HT1080 (cell line): ENCODE measurements around the gene FA2H. TPM values are rescaled to one million over a fixed set of nuclear protein-coding genes. Genes with fewer than 3 reads are reported as not detected.
A peak's percentile ranks its signal among the peaks of the same experiment; 100 is the strongest.

Experiments used
- DNase-seq: peaks from one replicate; pipeline ENCODE4 v3.0.0-alpha.2; 2015; ENCODE audit warnings: low read depth
- total RNA-seq: library from RNA; depleted of rRNA; stranded (reverse); fragments of >200 nt; shearing (Covaris generic); gene quantifications from 2 replicates; pipeline ENCODE4 v1.2.3, GENCODE V29; 2014

FA2H gene
- total RNA-seq, 1 experiment from 2014 or later = 0.14 TPM

DNA sequence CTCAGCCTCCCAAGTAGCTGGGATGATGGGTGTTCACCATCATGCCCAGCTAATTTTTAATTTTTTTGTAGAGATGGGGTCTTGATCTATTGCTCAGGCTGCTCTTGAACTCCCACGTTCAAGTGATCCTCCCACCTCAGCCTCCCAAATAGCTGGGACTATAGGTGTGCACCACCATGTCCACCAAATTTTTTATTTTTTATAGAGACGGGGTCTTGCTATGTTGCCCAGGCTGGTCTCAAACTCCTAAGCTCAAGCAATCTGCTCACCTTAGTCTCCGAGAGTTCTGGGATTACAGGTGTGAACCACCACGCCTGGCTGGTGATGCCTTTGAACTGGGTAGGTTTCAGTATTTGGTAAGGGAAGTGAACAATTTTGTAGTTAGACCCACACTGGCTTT, 30.1 kb downstream of the FA2H start:
- no peak for DNase-seq

DNA sequence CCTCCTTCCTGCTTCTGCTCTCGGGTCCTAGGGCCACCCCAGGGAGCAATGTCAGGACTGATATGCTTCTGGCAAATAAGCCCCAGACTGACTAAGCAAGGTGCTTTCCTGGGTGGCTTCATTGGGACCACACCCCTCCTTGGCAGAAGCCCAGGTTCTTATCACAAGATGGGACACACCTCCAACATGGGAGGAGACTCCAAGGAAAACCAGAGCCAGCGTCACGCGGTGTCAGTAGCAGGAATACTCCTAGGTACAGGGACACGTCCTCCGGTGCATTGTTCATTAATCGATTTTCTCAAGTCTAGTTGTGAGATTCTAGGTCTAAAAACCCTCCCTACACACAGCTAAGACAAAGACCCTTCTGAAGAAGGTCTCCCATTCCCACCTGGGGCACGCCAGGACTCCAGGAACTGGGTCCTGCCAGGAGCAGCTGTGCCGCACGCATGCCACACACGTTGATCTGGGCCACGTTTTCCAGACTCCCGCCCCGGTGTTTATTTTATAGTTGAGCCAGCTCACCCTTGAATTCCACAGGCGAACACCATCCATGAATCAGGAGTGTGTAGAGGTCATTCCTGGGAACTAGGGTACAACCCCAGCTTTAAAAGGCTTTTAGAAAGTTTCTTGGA, 30.8 kb downstream of the FA2H start:
- peak; percentile 89 for DNase-seq

DNA sequence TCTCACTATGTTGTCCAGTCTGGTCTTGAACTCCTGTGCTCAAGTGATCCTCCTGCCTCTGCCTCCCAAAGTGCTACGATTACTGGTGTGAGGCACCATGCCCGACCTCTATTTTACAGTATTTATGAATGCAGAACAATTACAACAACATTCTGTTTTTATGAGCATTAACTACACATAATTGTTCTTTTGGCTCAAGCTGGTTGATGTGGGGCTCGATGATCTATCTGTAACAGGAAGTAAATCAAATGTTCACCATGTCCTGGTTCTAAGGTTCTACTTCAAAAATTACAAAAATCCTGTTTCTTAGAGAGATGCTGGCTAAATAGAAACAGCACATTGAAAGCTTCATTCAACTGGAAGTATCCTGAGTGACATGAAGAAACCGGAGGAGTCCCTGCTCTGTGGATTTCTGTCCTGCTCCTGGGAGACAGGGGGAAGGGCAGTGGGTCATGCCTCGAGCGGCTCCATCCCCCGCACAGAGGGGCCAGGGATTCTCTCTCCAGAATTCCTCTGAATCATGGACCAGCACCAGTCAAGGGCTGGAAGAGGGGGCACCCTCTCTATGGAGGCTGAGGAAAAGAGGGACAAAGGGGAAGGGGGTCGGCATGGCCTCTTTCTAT, 31.5 kb downstream of the FA2H start:
- DNase-seq = no peak

DNA sequence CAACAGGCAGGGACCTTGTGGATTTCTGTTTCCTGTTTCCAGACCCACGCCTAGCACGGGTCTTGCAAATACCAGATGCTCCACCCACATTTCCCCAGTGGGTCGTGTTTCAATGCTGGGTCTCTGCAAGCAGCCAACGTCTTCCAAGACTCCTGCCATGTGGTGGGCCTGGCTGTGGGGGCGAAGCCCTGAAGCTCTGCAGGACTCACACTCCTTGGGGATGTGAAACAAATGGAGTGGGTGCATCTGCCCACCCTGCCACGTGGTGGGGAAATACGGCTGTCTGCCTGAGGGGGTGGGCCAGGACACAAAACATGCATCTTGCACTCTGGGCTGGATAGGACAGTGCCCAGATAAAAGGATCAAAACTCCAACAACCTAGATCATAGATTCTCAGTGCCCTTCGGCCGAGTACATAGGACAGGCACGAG, 32.6 kb downstream of the FA2H start:
- DNase-seq = no peak

DNA sequence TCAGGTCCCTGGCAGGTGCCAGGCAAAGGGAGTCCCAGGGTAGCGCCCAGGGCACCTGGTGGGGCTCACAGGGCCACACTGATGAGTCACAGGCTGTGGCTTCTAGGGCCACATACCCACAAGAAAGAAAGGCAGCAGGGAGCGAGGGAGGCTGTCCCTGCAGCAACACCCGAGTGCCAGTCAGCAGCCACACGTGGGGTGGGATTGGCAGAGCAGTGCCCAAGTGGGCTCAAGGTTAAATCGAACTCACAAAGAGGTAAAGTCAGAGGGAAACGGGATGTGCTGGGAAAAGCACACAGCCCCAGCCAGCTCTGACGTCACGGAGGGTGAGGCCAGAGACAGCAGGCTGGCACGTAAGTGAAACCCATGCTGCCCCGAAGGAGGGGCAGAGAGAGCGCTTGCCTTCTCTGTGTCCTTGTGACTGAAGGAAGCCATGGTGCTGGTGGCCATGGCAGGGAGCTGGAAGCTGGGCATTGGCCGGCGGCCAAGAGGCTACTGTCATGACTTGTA, 33.8 kb downstream of the FA2H start:
- DNase-seq = peak; percentile 69

DNA sequence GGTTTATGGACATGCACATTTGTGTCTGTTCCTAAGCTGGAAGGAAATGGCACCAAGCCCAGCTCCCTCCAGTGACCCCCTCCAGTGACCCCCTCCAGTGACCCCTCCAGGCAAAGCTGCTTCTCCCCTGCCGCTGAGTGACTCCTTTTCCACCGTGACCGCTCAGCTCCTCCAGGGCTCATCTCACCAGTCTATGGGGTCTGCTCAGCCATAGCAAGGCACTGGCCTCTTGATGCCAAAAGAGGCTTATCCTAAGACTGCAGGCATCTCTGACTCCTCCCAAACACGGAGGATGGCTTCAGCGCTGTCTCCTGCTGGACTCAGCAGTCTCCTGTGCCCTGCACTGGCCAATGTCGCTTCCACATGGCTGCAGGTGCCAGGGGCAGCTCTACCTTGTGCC, 35.3 kb downstream of the FA2H start:
- DNase-seq = no peak

DNA sequence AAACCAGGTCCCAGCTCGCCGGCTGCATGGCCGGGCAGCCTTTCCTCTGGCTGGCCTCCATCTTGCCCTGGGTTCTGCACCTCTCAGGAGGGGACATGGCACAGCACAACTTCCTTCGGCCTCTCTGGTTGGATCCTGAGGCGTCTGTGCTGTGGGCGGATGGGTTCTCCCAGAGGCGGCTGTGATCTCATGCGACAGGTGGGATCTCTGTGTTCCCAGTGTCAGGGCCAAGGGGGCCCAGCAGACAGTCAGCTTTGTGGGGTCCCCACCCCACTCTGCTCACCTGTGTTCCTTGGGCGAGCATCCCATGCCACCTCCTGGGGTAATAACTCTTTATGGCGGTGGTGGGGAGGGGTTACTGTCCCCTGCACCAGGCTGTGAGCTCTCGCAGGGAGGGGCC, 35.8 kb downstream of the FA2H start:
- DNase-seq = no peak

DNA sequence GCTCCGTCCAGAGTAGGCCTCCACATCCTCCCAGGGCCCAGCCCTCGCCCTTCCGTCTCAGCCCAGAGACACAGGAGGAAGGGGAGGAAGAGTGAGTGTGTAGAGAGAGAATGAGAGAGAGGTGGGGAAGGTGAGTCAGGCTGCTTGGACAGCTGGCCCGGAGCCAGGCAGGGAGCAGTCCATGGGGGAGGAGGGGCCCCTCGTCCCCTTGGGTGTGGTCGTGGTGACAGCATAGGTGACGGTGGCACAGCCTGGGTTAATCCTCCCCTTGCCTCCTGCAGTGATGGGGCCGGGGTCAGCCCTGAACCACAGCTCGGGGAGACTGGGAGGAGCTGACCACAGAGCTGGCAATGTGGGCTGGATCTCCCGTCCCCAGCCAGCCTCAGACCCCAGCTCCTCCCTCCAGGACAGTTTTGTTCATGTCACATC, 36.5 kb downstream of the FA2H start:
- DNase-seq = peak; percentile 79

DNA sequence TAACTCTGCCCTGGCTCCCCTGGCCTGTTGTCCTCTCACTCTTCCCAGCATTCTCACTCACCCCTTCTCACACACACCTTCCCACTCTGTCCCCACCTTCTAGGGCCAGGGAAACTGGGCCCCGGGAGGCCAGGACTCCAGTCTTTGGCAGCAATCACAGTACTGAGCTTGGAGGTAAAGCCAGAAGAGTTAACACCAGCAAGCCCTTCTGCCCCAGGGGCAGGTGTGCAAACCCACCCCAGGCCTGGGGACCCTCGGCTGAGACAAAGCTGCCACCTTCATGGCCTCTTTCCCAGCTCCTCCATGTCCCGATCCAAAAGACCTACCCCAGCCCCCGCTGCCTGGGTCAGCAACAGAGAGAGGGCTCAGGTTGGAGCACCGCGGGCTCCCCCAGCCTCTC, 37.1 kb downstream of the FA2H start:
- DNase-seq = no peak

DNA sequence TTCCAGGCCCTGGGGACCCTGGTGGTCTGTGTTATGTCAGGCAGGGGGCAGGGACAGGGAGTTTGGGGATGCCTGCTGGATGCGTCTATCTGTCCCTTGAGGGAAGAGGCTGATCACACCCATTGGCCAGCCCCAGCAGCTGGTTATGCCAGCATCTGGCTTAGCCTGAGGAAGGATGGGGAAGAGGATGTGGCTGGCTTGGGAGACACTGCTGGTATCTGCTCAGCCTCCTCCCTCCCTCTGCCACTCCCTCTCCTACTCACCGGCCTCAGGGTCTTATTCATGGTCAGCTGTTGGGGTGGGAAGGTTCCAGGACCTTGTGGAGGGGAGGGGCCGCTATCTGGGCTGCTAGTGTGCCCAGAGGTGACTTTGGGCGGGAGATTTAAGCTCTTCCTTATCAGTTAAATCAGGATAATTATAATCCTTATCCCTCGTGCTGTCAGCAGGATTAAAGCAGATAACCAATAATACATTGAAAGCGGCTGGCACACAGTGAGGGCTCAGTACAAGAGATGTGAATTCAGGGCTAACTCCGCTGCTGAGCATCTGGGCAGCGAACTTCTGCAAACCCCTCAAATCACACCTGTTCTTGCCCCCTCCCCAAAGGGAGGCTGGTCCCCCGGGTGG, 38.0 kb downstream of the FA2H start:
- peak; percentile 31 for DNase-seq

DNA sequence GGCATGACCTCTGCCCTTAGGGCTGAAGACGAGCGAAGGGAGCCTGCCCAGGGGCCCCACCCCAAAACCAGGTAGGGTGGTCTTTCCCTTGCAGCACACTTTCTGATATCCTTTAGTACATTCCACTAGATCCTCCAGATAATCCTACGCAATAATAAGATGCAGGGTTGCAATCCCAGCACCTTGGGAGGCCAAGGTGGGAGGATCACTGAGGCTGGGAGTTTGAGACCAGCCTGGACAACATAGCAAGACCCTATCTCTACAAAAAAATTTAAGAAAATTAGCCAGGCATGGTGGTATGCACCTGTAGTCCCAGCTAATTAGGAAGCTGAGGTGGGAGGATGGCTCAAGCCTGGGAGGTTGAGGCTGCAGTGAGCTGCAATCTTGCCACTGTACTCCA, 39.1 kb downstream of the FA2H start:
- no peak for DNase-seq

DNA sequence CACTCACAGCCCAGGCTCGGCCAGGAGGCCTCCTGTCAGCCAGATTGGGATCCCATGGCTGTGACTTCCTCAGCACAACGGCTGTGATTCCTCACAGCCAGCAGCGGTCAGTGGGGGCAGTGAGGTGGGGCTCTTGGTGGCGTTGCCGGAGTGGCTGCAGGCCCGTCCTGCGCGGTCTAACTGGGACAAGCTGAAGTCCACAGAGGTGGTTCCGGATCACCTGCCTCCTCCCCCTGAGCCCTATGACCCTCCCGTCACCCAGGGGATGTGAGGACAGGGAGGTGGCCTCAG, 39.5 kb downstream of the FA2H start:
- DNase-seq = no peak

DNA sequence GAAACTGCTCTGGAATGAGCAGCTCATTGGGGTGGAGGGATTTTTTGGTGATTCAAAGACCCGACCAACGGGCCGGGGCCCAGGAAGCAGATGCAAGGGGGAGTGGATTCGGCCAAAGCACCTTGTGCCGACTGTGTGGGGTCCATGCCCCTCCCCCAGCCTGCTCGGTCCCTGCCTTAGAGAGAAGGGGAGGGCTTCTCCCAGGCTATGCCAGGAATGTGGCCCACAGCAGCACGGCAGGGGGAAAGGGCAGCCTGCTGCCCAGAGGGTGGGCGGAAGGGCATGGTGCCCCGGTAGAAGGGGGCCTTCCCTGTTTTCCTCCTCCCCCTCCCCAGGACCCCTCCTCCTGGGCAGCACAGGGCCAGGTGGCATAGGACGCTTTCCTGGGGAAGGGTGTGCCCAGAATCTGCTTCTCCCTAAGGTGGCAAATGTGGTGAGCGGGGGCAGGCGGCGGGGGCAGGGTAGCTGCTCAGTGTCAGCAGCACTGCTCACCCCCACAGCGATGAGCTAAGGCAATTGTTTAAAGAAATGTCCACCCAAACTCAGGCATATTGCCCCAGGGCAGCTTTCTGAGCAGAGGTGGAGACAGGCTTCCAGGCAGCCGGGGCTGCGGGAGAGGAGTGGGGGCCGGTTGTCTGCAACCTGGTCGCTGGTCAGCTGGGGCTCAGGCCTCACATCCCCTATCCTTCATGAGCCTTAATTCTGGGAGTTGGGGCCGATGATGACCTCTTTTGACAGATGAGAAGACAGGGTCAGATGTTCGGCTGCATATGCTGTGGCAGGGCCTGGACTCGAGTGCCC, 40.1 kb downstream of the FA2H start:
- no peak for DNase-seq

DNA sequence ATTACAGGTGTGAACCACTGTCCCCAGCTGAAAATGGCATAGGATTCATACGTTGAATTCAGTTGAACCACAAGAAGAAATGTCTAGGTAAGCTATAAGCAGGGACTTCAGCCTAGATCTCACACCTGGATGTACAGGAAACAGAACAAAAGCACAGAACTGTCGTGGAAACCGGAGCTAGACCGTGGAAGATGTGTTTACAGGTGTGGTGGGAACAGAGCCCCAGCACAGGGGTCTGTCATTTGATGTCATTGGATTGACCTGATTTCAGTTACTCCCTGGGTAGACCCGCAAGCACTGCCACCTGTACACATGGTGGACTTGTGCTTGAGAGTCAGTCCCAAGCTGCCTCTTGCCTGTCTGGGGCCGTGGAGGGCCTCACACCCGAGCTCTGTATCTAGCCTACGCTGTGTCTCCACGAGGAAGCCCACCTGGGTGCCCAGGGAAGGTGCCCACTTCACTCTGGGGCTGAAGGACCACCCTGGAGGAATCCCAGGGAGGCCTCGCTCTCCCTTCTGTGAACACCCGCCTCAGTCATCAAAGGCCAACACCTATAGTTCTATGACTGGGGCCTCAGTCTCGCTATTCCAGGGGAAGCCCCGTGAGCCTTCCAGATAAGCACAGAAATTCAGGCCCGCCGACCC, 41.8 kb downstream of the FA2H start:
- DNase-seq = no peak

DNA sequence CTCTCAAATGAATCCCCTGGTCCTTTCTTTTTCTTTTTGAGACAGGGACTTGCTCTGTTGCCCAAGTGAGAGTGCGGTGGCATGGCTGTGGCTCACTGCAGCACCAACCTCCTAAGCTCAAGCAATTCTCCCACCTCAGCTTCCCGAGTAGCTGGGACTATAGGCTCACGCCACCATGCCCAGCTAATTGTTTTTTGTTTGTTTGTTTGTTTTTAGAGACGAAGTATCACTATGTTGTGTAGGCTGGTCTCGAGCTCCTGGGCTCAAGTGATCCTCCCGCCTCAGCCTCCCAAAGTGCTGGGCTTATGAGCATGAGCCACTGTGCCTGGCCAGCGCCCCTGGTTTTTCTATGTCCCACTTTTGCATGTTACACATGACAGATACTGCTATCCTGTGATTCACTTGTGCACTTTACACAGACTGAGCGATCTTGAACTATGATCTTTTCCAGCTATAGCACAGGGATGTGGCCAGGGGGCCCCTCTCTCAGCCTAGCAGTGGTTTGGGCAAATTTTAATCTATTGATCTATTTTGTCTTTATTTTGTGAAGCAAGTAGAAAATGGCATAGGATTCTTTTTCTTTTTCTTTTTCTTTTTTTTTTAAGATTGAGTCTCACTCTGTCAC, 42.7 kb downstream of the FA2H start:
- DNase-seq = no peak

DNA sequence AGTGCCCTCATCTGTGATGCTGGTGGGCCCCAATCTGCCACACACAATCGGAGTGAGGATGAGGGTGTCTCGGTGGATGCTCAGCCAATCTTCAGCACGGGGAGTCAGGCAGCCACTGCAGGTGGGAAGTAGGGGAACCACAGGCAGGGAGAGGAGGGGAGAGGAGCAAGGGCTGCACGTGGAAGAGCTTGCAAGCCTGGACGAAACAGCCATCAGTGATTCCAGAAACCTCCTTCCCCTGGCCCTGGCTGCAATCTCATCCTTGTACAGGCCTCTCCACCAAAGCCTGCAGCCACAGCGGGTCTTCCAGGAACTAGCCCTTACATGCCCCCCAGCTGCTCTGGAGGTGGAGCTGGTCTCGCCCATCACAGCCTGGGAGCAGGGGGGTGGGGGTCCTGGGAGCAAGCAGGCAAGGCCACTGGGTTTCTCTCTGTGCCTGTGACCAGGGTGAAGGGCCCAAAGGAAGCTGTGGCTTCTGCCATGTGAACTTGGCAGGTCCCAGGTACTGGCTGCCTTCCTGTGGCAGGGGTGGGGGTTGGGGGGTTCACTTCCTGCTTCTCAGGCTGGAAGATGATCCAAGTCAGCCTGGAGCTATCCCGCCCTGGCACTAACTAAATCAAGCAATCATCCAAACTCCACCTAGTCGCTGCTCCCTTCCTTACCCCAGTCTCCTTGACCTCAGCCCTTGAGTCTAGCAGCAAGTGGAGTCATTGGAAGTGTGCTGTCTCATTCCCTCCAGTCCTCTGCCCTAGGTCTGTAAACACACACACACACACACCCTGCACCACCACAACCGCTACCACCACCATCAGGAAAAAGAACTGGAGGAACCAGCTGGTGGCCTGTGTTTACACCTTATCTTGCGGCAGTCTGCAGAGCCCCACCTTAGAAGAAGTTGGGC, 44.6 kb downstream of the FA2H start:
- DNase-seq = peak; percentile 57

DNA sequence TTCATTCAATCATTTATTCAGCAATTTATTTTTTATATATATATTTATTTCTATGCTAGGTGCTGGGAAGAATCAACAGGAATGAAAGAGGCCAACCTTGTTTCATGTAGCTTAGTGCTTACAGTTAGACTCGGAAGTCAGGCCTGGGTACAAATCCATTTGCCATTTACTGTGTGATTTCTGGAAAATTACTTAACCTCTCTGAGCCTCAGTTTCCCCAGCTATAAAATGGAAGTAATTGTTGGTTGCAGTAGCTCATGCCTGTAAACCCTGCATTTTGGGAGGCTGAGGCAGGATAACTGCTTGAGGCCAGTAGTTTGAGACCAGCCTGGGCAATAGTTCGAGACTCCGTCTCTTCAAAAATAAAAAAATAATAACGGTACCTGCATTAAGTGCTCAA, 46.7 kb downstream of the FA2H start:
- DNase-seq = no peak

DNA sequence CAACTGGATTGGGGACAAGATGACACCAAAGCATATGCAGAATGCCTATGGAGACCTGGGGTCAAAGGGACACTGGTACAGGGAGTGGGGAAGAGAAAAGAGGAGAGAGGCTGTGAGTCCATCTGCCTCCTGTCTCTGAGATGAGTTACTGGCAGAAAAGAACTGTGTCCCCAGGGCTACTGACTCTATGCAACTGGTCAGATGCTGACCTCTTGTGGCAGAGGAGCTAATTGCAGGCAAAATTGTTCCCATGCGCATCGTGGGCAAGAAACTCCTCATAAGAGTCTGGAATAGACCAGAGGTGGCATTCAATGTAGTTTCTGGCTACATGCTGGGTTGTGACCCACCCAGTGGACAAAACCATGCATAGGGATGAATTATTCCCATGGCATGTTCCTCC, 47.9 kb downstream of the FA2H start:
- peak; percentile 47 for DNase-seq

DNA sequence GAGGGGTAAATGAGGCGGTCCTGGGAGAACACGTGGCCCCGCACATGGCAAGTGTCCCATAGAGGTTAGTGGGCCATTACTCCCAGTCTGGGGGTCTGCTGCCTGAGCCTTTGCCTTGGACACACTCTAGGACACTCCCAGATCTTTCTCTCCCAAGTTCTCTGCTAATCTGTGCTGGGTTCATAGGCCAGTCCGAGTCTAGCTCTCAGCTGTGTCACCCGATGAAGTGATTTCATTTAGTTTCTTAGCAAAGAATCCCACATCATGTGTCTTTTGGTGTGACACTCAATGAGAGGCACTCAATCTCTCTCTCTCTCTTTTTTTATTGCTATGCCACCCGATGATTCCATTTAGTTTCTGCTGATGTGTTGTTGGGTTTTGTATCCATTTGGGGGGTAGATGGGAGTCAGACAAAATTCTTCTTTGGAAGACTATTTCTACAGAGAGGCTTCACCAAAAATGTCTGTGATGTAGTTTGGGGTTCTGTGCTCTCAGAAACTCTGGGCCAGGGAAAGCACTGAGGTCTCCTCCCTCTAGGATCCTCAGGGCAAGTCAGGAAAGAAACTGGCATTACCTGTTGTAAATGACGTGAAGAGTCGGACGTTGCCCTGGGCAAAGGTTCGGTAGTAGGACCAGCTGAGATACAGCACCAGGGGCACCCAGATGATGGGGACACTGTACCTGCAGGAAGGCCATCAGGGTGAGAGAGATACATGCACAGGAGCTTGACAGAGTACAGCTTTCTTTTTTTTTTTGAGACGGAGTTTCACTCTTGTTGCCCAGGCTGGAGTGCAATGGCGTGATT, 48.8 kb downstream of the FA2H start:
- DNase-seq = no peak
